HG02571 (cell line): ENCODE results near the gene ESAM.

Experiments
- ATAC-seq: cut with Tn5 transposase; IDR thresholded peaks from one replicate; pipeline ENCODE4 v1.9.1; 2021; ENCODE audit warnings: mild to moderate bottlenecking, moderate library complexity; ENCODE audit not compliant: unreplicated experiment

Gene ESAM

DNA sequence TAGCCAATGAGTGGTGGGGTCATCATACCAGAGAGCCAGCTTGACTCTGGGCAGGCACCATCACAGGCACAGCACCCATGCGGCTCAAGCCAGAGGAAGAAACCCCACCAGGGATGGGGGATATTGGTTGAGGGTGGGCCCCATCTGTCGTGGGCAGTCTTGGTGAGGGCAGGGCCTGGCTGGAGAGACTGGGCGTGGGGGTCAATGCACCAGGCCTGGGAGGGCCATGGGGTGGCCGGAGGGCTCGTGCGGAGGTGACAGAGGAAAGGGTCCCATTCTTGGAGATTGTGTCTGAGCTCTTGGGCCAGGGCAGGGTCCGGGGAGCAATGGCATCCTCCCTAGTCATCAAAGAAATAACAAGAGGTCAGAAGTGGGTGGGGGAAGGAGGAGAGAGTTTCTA lies 8.5 kb downstream of the ESAM start:
- no peak for ATAC-seq

GRCh38 chr11:124753205-124753604 lies 8.9 kb downstream of the ESAM start:
- no peak for ATAC-seq

DNA sequence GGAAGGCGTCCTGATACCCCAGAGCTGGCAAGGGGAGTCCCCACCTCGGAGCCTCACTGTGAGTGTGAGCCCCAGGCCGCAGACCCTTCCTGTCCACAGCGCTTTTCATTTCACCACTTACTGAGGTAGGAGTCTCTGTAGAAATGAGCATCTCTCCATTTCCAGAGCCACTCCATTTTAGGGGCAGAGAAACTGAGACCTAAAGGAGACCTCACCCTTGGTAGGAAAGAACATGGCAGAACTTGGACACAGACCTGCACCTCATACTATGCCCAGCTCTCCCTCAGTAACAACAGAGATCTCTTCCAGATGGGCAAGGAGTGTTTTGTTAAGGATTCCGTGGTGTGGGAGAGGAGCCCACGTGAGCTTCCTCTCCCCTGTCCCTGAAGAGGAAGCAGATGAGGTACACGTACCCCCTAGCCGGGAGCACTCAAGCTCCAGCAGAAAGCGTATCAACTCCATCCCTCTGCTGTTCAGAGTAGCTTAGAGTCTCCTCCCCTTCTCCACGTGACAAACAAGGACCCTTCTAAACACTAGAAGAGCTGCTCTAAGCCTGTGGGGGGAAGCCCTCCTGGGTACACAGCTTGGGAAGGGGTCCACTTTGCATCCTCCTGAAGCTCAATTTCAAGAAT lies 9.5 kb downstream of the ESAM start:
- ATAC-seq: no peak

GRCh38 chr11:124751741-124752470 lies 10.2 kb downstream of the ESAM start, which contains the start of gene VSIG2:
TSS of gene VSIG2 (minus strand) at chr11:124752255. CDS start at chr11:124752137, 118 bp downstream.
- ATAC-seq: no peak

DNA sequence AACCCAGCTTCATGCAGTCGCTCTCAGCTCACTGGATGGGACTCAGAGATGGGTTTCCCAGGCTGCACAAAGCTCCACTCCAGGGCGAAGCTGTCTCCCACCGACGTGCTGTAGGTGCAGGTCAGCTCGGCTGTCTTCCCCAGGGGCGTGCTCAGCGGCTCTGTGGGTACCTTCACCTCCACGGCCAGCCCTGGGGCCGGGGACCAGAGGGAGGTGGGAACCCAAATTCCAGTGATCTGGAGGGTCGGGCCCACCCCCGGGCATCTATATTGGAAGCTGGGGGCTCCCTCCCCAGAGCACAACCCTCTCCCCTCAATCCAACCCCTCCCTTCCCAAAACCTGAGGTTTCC lies 10.7 kb downstream of the ESAM start:
- ATAC-seq: no peak

GRCh38 chr11:124749912-124750311 lies 12.2 kb downstream of the ESAM start:
- ATAC-seq: no peak

GRCh38 chr11:124748481-124749343 lies 13.4 kb downstream of the ESAM start:
- ATAC-seq: no peak

GRCh38 chr11:124748100-124748418 lies 14.0 kb downstream of the ESAM start:
- no peak for ATAC-seq

DNA sequence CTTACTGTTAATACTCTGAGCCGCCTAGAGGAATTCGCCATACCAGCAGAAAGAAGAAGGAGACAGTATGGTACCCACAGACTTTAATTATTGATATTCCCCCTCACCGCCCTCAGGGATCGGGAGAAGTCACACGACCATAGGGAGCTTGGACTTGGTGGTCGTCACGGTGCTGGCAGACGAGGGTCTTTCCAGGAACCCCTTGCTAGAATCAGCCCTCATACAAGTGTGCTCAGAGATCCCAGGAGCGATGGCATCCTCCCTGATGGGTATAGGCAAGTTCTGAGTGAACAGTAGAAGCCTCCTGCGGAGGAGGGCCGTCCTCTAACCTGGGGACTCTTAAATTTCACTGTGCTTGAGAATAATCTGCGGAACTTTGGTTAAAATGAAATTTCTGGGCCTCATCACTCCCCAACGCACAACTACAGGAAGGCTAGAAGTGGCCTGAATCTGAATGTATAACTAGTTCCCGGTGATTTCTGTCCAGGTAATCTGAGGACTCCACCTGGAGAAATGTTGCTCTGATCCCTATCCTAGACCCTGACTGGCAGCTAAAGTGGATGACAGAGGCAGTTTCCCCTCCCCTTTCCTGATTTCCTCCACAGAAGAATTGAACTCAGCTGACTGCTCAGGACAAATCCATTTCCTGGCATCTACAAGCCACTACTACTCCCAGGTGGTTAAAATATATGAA lies 14.5 kb downstream of the ESAM start:
- ATAC-seq: no peak

DNA sequence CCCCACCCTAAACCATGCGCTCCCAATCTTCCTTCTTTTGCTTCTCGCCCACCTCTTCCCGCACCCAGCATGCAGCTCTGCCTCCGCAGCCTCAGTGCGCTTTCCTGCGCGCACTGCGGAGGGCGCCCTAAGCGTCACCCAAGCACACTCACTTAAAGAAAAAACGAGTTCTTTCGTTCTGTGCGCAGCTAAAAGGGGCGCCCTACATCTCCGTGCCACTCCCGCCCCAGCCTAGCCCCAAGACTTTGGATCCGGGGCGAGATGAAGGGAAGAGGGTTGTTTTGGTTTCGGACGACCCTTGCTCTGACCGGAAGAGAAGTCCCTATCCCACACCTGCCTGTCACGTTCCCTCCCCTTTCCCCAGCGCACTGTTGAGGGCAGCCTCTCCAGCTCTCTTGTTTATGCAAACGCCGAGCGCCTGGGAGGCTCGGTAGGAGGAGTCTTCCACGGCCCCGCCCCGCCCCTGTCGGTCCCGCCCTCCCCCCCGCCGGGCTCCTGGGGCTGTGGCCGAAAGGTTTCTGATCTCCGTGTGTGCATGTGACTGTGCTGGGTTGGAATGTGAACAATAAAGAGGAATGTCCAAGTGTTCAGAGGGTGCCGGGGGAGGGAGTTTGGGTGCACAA lies 15.4 kb downstream of the ESAM start:
- peak; percentile 95 for ATAC-seq

- peak; percentile 15 for ATAC-seq
Observed at GRCh38 chr11:124745835-124746620, 16.1 kb downstream of the ESAM start.

- no peak for ATAC-seq
Observed at GRCh38 chr11:124745270-124745834, 16.7 kb downstream of the ESAM start.

GRCh38 chr11:124743050-124743449 lies 19.0 kb downstream of the ESAM start:
- ATAC-seq: no peak

GRCh38 chr11:124742555-124742954 lies 19.5 kb downstream of the ESAM start:
- ATAC-seq: no peak

- ATAC-seq: peak; percentile 38
Observed at GRCh38 chr11:124740277-124740882, 21.7 kb downstream of the ESAM start.

GRCh38 chr11:124739479-124740276 lies 22.4 kb downstream of the ESAM start, which contains the start of gene NRGN:
TSS of gene NRGN (plus strand) at chr11:124739942. CDS start at chr11:124740085, 143 bp downstream.
- ATAC-seq: peak; percentile 99

GRCh38 chr11:124738713-124739478 lies 23.2 kb downstream of the ESAM start:
- ATAC-seq: no peak
